Mesendoderm (in vitro differentiated cells): ENCODE data around the gene NSD2.

Experiments
- DNase-seq: peaks from one replicate; pipeline ENCODE4 v3.0.0; 2013
- H2AK5ac ChIP-seq: 2 replicates; pipeline ENCODE4 v1.6.1; 2013; ENCODE audit warnings: low read length, inconsistent platforms
- H2BK120ac ChIP-seq: 2 replicates; pipeline ENCODE4 v1.6.1; 2013; ENCODE audit warnings: low read depth, mild to moderate bottlenecking, low read length, moderate library complexity, mixed read lengths
- H2BK15ac ChIP-seq: replicated peaks from 2 replicates; pipeline ENCODE4 v1.6.1; 2013; ENCODE audit warnings: low read depth, mild to moderate bottlenecking, moderate library complexity
- H2BK5ac ChIP-seq: 2 replicates; pipeline ENCODE4 v1.6.1; 2013; ENCODE audit warnings: low read length, inconsistent platforms
- H3K18ac ChIP-seq: 2 replicates; pipeline ENCODE4 v1.6.1; 2013; ENCODE audit warnings: mild to moderate bottlenecking, low read length, mixed read lengths
- H3K23ac ChIP-seq: one replicate; pipeline ENCODE4 v1.6.1; 2013; ENCODE audit warnings: low read length
- H3K27ac ChIP-seq: 2 replicates; pipeline ENCODE4 v1.5.1; 2013; ENCODE audit warnings: low read depth, mild to moderate bottlenecking, inconsistent platforms, low read length, moderate library complexity
- H3K27me3 ChIP-seq: 2 replicates; pipeline ENCODE4 v1.6.1; 2013; ENCODE audit warnings: low read length, control low read depth, mild to moderate bottlenecking, inconsistent platforms; ENCODE audit not compliant: insufficient read depth, poor library complexity
- H3K36me3 ChIP-seq: 2 replicates; pipeline ENCODE4 v1.6.1; 2013; ENCODE audit warnings: low read length, inconsistent platforms; ENCODE audit not compliant: control insufficient read depth, insufficient read depth
- H3K4ac ChIP-seq: one replicate; pipeline ENCODE4 v1.6.1; 2013; ENCODE audit warnings: low read depth, mild to moderate bottlenecking, low read length, moderate library complexity
- H3K4me1 ChIP-seq: 2 replicates; pipeline ENCODE4 v1.6.1; 2013; ENCODE audit warnings: low read depth, low read length, inconsistent platforms; ENCODE audit not compliant: control insufficient read depth
- H3K4me2 ChIP-seq: 2 replicates; pipeline ENCODE4 v1.6.1; 2013; ENCODE audit warnings: low read length
- H3K4me3 ChIP-seq: 2 replicates; pipeline ENCODE4 v1.5.1; 2013; ENCODE audit warnings: mild to moderate bottlenecking, low read length
- H3K56ac ChIP-seq: one replicate; pipeline ENCODE4 v1.6.1; 2013; ENCODE audit warnings: low read length
- H3K79me1 ChIP-seq: 2 replicates; pipeline ENCODE4 v1.6.1; 2013; ENCODE audit warnings: low read length, inconsistent platforms
- H3K79me2 ChIP-seq: 2 replicates; pipeline ENCODE4 v1.6.1; 2013; ENCODE audit warnings: mild to moderate bottlenecking, low read length; ENCODE audit not compliant: control insufficient read depth, insufficient read depth
- H3K9ac ChIP-seq: 2 replicates; pipeline ENCODE4 v1.6.1; 2013; ENCODE audit warnings: low read length, inconsistent platforms
- H4K5ac ChIP-seq: one replicate; pipeline ENCODE4 v1.6.1; 2013; ENCODE audit warnings: low read length
- H4K8ac ChIP-seq: one replicate; pipeline ENCODE4 v1.6.1; 2013; ENCODE audit warnings: low read depth, mild to moderate bottlenecking, control low read depth, low read length, moderate library complexity
- WGBS: extraction: QIAGEN DNeasy Blood & Tissue Kit; methylation state at CpG from one replicate; pipeline ENCODE4 v1.1.7; 2013; ENCODE audit warnings: low lambda C conversion rate, missing lambda C conversion rate; ENCODE audit not compliant: insufficient coverage; ENCODE audit errors: extremely low coverage; 5-methylcytosine and 5-hydroxymethylcytosine counted together

NSD2 gene

DNA sequence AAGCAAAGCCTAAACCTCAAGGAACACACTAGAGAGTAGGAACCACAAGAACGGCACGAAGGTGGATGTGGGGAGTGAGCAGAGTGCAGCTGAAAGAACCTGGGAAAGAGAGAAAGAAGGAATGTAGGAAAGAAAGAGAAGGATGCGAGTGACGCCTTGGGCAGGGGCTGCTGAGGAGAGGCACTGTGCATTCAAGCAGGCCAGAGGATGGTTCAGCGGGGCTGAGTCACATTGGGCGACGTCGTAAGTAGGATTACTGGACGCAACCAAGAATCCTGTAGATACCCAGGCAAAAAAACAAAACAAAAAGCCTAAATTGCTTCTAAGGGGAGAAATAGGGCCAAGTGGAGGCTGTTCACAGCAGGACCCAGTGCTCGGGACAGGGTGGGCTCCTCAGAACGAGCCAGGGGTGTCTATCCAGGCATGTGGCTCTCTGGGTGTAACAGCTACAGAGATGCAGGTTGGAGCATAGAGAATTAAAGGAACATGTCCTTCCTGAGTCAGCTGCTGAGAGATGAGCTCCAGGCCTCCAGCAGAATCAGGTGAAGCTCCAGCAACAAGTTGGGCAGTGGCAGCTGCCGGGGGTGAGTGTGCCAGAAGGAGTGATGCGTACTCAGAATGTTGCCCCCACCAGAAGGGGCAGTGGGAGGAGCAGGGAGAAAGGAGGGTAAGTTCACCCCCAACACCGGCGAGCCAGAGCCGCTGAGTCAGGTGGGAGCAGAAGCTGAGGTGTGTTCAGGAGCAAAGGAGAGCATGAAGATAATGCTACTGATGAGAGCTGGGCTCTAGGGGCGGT, 98.9 kb downstream of the NSD2 start:
- Histone ChIP-seq H3K18ac (no peak overlapping the region), H2BK120ac (no peak overlapping the region), H3K27ac (no peak overlapping the region), H2AK5ac (no peak overlapping the region), H3K4ac (no peak overlapping the region), H3K36me3 (peaks cover 10% of the 10 kb centered on the region), H3K56ac (no peak overlapping the region), H3K4me2 (no peak overlapping the region), H3K27me3 (no peaks in the 10 kb centered on the region), H4K5ac (no peak overlapping the region), H3K79me2 (no peaks in the 10 kb centered on the region), H3K4me3 (no peak overlapping the region), H3K23ac (no peak overlapping the region), H3K79me1 (peaks cover 4% of the 10 kb centered on the region), H2BK15ac (no peak overlapping the region), H2BK5ac (no peak overlapping the region), H4K8ac (no peak overlapping the region), H3K9ac (no peak overlapping the region), H3K4me1 (no peaks in the 10 kb centered on the region)
- WGBS = no CpG with 5 or more reads among the region's 17 CpGs
- no peak for DNase-seq

- H3K79me2 ChIP-seq = no peaks in the 10 kb centered on the region
These were observed 99.7 kb downstream of the NSD2 start for GRCh38 chr4:1970926-1971325.

GRCh38 chr4:1971456-1972200, 100.4 kb downstream of the NSD2 start:
- no peak overlapping the region for H4K8ac ChIP-seq
- H3K4me1 ChIP-seq = no peaks in the 10 kb centered on the region
- no peak overlapping the region for H3K23ac ChIP-seq
- no peak overlapping the region for H3K9ac ChIP-seq
- H3K4me3 ChIP-seq = no peak overlapping the region
- peaks cover 13% of the 10 kb centered on the region for H3K36me3 ChIP-seq
- H3K4me2 ChIP-seq = no peak overlapping the region
- H2AK5ac ChIP-seq = no peak overlapping the region
- H3K79me2 ChIP-seq = no peaks in the 10 kb centered on the region
- no CpG with 5 or more reads among the region's 16 CpGs for WGBS
- no peak overlapping the region for H4K5ac ChIP-seq
- H2BK15ac ChIP-seq = no peak overlapping the region
- no peak overlapping the region for H3K4ac ChIP-seq
- H3K27ac ChIP-seq = no peak overlapping the region
- no peaks in the 10 kb centered on the region for H3K27me3 ChIP-seq
- no peak overlapping the region for H3K18ac ChIP-seq
- H2BK120ac ChIP-seq = no peak overlapping the region
- peaks cover 4% of the 10 kb centered on the region for H3K79me1 ChIP-seq
- H2BK5ac ChIP-seq = no peak overlapping the region
- no peak for DNase-seq
- no peak overlapping the region for H3K56ac ChIP-seq

More at GRCh38 chr4:1970926-1971325, 99.7 kb downstream of the NSD2 start:
- WGBS = no CpG with 5 or more reads among the region's 6 CpGs
- DNase-seq = no peak
- Histone ChIP-seq H3K4me3 (no peak overlapping the region), H3K27me3 (no peaks in the 10 kb centered on the region), H3K4me1 (no peaks in the 10 kb centered on the region), H3K9ac (no peak overlapping the region), H3K4me2 (no peak overlapping the region), H4K8ac (no peak overlapping the region), H3K56ac (no peak overlapping the region), H3K27ac (no peak overlapping the region), H3K4ac (no peak overlapping the region), H2AK5ac (no peak overlapping the region), H3K79me1 (peaks cover 4% of the 10 kb centered on the region), H2BK5ac (no peak overlapping the region), H2BK120ac (no peak overlapping the region), H2BK15ac (no peak overlapping the region), H3K23ac (no peak overlapping the region), H3K18ac (no peak overlapping the region), H4K5ac (no peak overlapping the region), H3K36me3 (peaks cover 10% of the 10 kb centered on the region)

DNA sequence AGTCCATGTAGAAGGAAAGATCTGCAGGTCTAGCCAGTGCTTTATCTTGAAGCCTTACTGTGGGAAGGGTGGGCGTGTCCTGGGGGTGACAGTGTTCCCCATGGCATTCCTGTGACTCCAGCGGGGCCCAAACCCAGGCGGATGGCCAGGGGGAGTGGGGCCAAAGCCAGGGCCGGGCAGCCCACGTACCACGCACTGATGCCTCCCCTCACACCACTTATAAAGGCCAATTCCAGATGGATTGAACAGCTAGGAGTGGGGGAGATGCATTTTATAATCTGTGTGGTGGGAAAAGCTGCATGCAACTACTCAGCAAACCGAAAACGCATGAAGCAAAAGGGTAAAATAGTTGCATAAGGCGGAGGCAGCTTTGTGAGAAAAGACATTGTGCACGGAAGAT, 101.2 kb downstream of the NSD2 start:
- H2BK5ac ChIP-seq = no peak overlapping the region
- no peaks in the 10 kb centered on the region for H3K79me2 ChIP-seq
- no peak overlapping the region for H3K23ac ChIP-seq
- H3K56ac ChIP-seq = no peak overlapping the region
- no peak overlapping the region for H3K9ac ChIP-seq
- peaks cover 4% of the 10 kb centered on the region for H3K79me1 ChIP-seq
- no peaks in the 10 kb centered on the region for H3K4me1 ChIP-seq
- no peak overlapping the region for H4K8ac ChIP-seq
- H4K5ac ChIP-seq = no peak overlapping the region
- H3K4ac ChIP-seq = no peak overlapping the region
- no peak overlapping the region for H3K4me2 ChIP-seq
- no peak overlapping the region for H3K4me3 ChIP-seq
- no peaks in the 10 kb centered on the region for H3K27me3 ChIP-seq
- no peak overlapping the region for H2BK15ac ChIP-seq
- peaks cover 13% of the 10 kb centered on the region for H3K36me3 ChIP-seq
- no peak overlapping the region for H2AK5ac ChIP-seq
- DNase-seq = no peak
- no peak overlapping the region for H3K27ac ChIP-seq
- H2BK120ac ChIP-seq = no peak overlapping the region
- WGBS = no CpG with 5 or more reads among the region's 10 CpGs
- H3K18ac ChIP-seq = no peak overlapping the region

GRCh38 chr4:1973218-1973617, 102.0 kb downstream of the NSD2 start:
- H3K79me1 ChIP-seq = peaks cover 4% of the 10 kb centered on the region
- no peak overlapping the region for H3K9ac ChIP-seq
- no peak overlapping the region for H4K8ac ChIP-seq
- no peak overlapping the region for H2AK5ac ChIP-seq
- no peak overlapping the region for H3K4me3 ChIP-seq
- DNase-seq = no peak
- H2BK120ac ChIP-seq = no peak overlapping the region
- no peak overlapping the region for H3K56ac ChIP-seq
- no peaks in the 10 kb centered on the region for H3K27me3 ChIP-seq
- no peak overlapping the region for H2BK15ac ChIP-seq
- H3K4ac ChIP-seq = no peak overlapping the region
- H3K18ac ChIP-seq = no peak overlapping the region
- H3K79me2 ChIP-seq = no peaks in the 10 kb centered on the region
- H3K27ac ChIP-seq = peak overlapping the region; percentile 41
- H3K36me3 ChIP-seq = peaks cover 14% of the 10 kb centered on the region
- H3K4me1 ChIP-seq = no peaks in the 10 kb centered on the region
- H3K23ac ChIP-seq = no peak overlapping the region
- no peak overlapping the region for H2BK5ac ChIP-seq
- no peak overlapping the region for H3K4me2 ChIP-seq
- no CpG with 5 or more reads among the region's 12 CpGs for WGBS
- H4K5ac ChIP-seq = no peak overlapping the region
